ENCODE results near the gene YTHDF1. TPM values are rescaled to one million over a fixed set of nuclear protein-coding genes. Genes with fewer than 3 reads are reported as not detected.
"Not testable (repeated sequence)": the region's sequence is repeated elsewhere in the genome, so short reads cannot be mapped to it uniquely, and the experiment has no call there.

YTHDF1 gene
- polyA plus RNA-seq, 1 donor from 2014 or later, result 36.9 TPM

- no peaks in the 10 kb centered on the region for H3K9me3 ChIP-seq (ENCODE audit: low read length)
- TF ChIP-seq CTCF (IDR thresholded peaks at IDR 0.05; ENCODE audit: poor library complexity, severe bottlenecking) (peak; percentile 85), RAD21 (conservative IDR thresholded peaks at IDR 0.05) (peak; percentile 78), SMC3 (conservative IDR thresholded peaks at IDR 0.05; ENCODE audit: poor library complexity) (peak; percentile 81), EP300 (conservative IDR thresholded peaks at IDR 0.05; ENCODE audit: poor library complexity, severe bottlenecking) (no peak), REST (IDR thresholded peaks at IDR 0.05; ENCODE audit: borderline replicate concordance) (no peak), MXI1 (conservative IDR thresholded peaks at IDR 0.05; ENCODE audit: poor library complexity, severe bottlenecking) (no peak), TAF1 (IDR thresholded peaks at IDR 0.05; ENCODE audit: low read depth) (no peak)
- H3K27me3 ChIP-seq (ENCODE audit: insufficient read depth, low read depth, low read length), result no peaks in the 10 kb centered on the region
- H3K4me3 ChIP-seq (ENCODE audit: low read length), result no peak overlapping the region
- H2AFZ ChIP-seq (ENCODE audit: low read depth, low read length), result no peak overlapping the region
- H3F3A ChIP-seq (ENCODE audit: insufficient read depth, low read length, poor library complexity, severe bottlenecking), result no peaks in the 10 kb centered on the region
- no peak overlapping the region for H3K9ac ChIP-seq (ENCODE audit: low read length)
- H3K9me2 ChIP-seq (ENCODE audit: insufficient read depth, low read length), result no peaks in the 10 kb centered on the region
- no peaks in the 10 kb centered on the region for H3K79me2 ChIP-seq (replicated peaks; ENCODE audit: insufficient read depth, low read length)
- H4K20me1 ChIP-seq (ENCODE audit: insufficient read depth), result no peaks in the 10 kb centered on the region
- no peak overlapping the region for H3K27ac ChIP-seq (ENCODE audit: low read length)
- H3K4me2 ChIP-seq (ENCODE audit: low read length), result no peak overlapping the region
- H3K36me3 ChIP-seq (ENCODE audit: insufficient read depth, low read length), result no peaks in the 10 kb centered on the region
Observed at GRCh38 chr20:63223121-63223825, 7.3 kb upstream of the YTHDF1 start.

- H3K4me3 ChIP-seq (ENCODE audit: low read length), result no peak overlapping the region
- no peaks in the 10 kb centered on the region for H3K36me3 ChIP-seq (ENCODE audit: insufficient read depth, low read length)
- H3K79me2 ChIP-seq (replicated peaks; ENCODE audit: insufficient read depth, low read length), result no peaks in the 10 kb centered on the region
- H3F3A ChIP-seq (ENCODE audit: insufficient read depth, low read length, poor library complexity, severe bottlenecking), result no peaks in the 10 kb centered on the region
- H3K4me2 ChIP-seq (ENCODE audit: low read length), result no peak overlapping the region
- H3K9me2 ChIP-seq (ENCODE audit: insufficient read depth, low read length), result no peaks in the 10 kb centered on the region
- no peak for TF ChIP-seq TAF1 (IDR thresholded peaks at IDR 0.05; ENCODE audit: low read depth)
- TF ChIP-seq MXI1 (conservative IDR thresholded peaks at IDR 0.05; ENCODE audit: poor library complexity, severe bottlenecking), result no peak
- no peak for TF ChIP-seq EP300 (conservative IDR thresholded peaks at IDR 0.05; ENCODE audit: poor library complexity, severe bottlenecking)
- TF ChIP-seq RAD21 (conservative IDR thresholded peaks at IDR 0.05), result no peak
- TF ChIP-seq REST (IDR thresholded peaks at IDR 0.05; ENCODE audit: borderline replicate concordance), result no peak
- no peak for TF ChIP-seq EZH2 (IDR thresholded peaks at IDR 0.05; ENCODE audit: borderline replicate concordance, insufficient read depth, low read length, poor library complexity, severe bottlenecking)
- TF ChIP-seq SMC3 (conservative IDR thresholded peaks at IDR 0.05; ENCODE audit: poor library complexity), result no peak
- no peak for TF ChIP-seq POLR2AphosphoS5 (IDR thresholded peaks at IDR 0.05)
- TF ChIP-seq CTCF (IDR thresholded peaks at IDR 0.05; ENCODE audit: poor library complexity, severe bottlenecking), result no peak
- H2AFZ ChIP-seq (ENCODE audit: low read depth, low read length), result no peak overlapping the region
- H3K9me3 ChIP-seq (ENCODE audit: low read length), result no peaks in the 10 kb centered on the region
- H3K9ac ChIP-seq (ENCODE audit: low read length), result no peak overlapping the region
- H3K27ac ChIP-seq (ENCODE audit: low read length), result no peak overlapping the region
- no peaks in the 10 kb centered on the region for H4K20me1 ChIP-seq (ENCODE audit: insufficient read depth)
- no peaks in the 10 kb centered on the region for H3K27me3 ChIP-seq (ENCODE audit: insufficient read depth, low read depth, low read length)
Observed at GRCh38 chr20:63222541-63222940, 6.6 kb upstream of the YTHDF1 start.

GRCh38 chr20:63221400-63222053 lies 5.6 kb upstream of the YTHDF1 start:
- not testable (repeated sequence) for H2AFZ ChIP-seq (ENCODE audit: low read depth, low read length); H3K79me2 ChIP-seq (replicated peaks; ENCODE audit: insufficient read depth, low read length); H3F3A ChIP-seq (ENCODE audit: insufficient read depth, low read length, poor library complexity, severe bottlenecking); H3K36me3 ChIP-seq (ENCODE audit: insufficient read depth, low read length); H3K27ac ChIP-seq (ENCODE audit: low read length); H3K9me2 ChIP-seq (ENCODE audit: insufficient read depth, low read length); H3K4me2 ChIP-seq (ENCODE audit: low read length); H3K9me3 ChIP-seq (ENCODE audit: low read length); H4K20me1 ChIP-seq (ENCODE audit: insufficient read depth); H3K4me3 ChIP-seq (ENCODE audit: low read length); H3K27me3 ChIP-seq (ENCODE audit: insufficient read depth, low read depth, low read length); H3K9ac ChIP-seq (ENCODE audit: low read length)

All from neural cell (in vitro differentiated cells).